Epithelial cell of proximal tubule (primary cell): ENCODE measurements around the gene SEMA5A. TPM values are rescaled to one million over a fixed set of nuclear protein-coding genes. Genes with fewer than 3 reads are reported as not detected.
A peak's percentile ranks its signal among the peaks of the same experiment; 100 is the strongest.

Experiments
- DNase-seq: peaks from one replicate; pipeline ENCODE4 v3.0.0-alpha.2; 2011; ENCODE audit warnings: low read depth
- H3K4me3 ChIP-seq: 2 replicates; pipeline ENCODE4 v1.5.1; 2011; ENCODE audit warnings: low read depth, mild to moderate bottlenecking, low read length
- total RNA-seq: library from RNA; depleted of rRNA; stranded (reverse); fragments of >200 nt; gene quantifications from 2 replicates; pipeline ENCODE4 v1.2.3, GENCODE V29; 2015
- TF ChIP-seq, protein P1 (sequence below): conservative IDR thresholded peaks from 2 replicates; pipeline ENCODE4 v1.5.1; 2012; ENCODE audit warnings: low read depth, mild to moderate bottlenecking, low read length

The SEMA5A gene
- total RNA-seq, 1 donor from 2014 or later: 4.0 TPM

- DNase-seq: no peak
- TF ChIP-seq, protein P1, sequence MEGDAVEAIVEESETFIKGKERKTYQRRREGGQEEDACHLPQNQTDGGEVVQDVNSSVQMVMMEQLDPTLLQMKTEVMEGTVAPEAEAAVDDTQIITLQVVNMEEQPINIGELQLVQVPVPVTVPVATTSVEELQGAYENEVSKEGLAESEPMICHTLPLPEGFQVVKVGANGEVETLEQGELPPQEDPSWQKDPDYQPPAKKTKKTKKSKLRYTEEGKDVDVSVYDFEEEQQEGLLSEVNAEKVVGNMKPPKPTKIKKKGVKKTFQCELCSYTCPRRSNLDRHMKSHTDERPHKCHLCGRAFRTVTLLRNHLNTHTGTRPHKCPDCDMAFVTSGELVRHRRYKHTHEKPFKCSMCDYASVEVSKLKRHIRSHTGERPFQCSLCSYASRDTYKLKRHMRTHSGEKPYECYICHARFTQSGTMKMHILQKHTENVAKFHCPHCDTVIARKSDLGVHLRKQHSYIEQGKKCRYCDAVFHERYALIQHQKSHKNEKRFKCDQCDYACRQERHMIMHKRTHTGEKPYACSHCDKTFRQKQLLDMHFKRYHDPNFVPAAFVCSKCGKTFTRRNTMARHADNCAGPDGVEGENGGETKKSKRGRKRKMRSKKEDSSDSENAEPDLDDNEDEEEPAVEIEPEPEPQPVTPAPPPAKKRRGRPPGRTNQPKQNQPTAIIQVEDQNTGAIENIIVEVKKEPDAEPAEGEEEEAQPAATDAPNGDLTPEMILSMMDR: no peak
- no peak overlapping the region for H3K4me3 ChIP-seq
These were observed 491.6 kb downstream of the SEMA5A start for GRCh38 chr5:9054322-9054721.

DNA sequence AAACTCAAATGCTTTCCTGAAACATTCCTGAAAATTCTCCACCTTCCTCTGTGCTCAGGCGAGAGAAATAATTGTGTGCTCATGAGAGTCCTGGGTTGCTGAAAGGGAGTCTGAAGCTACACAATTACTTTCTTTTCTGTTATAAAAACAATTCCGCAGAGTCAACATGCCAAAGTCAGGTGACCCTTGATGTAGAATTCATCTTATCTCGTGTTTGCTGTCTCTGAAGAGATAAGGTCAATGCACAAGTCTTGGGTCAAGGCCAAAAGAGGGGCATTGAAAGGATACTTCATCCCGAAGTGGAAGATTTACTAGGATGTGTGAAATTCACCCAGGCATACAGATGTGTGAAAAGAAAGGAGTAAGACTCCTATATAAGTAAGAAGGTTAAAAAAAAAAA, 493.5 kb downstream of the SEMA5A start:
- no peak for DNase-seq
- no peak overlapping the region for H3K4me3 ChIP-seq
- TF ChIP-seq, protein P1: no peak

DNA sequence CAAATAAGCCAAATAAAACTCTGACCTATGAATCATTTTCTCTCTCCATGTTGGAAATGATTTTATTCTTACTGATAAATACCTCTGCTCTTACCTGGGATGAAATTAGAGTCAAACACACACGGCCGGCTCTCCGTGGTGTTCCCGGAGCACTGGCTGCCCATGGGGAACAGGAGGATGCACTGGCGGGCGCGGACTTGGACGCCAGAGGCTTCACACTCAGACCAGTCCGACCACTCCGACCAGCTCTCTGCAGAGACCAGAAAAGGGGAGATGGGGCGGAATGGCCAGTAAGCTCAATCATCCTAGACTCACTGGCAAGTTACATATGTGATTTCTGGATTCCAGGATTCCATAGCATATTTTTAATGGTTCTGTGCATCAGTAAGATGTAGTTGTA, 494.1 kb downstream of the SEMA5A start:
- no peak overlapping the region for H3K4me3 ChIP-seq
- no peak for DNase-seq
- TF ChIP-seq, protein P1: no peak

- H3K4me3 ChIP-seq: no peak overlapping the region
- TF ChIP-seq, protein P1: no peak
- DNase-seq: no peak
These were observed 497.9 kb downstream of the SEMA5A start for GRCh38 chr5:9047932-9048331.

DNA sequence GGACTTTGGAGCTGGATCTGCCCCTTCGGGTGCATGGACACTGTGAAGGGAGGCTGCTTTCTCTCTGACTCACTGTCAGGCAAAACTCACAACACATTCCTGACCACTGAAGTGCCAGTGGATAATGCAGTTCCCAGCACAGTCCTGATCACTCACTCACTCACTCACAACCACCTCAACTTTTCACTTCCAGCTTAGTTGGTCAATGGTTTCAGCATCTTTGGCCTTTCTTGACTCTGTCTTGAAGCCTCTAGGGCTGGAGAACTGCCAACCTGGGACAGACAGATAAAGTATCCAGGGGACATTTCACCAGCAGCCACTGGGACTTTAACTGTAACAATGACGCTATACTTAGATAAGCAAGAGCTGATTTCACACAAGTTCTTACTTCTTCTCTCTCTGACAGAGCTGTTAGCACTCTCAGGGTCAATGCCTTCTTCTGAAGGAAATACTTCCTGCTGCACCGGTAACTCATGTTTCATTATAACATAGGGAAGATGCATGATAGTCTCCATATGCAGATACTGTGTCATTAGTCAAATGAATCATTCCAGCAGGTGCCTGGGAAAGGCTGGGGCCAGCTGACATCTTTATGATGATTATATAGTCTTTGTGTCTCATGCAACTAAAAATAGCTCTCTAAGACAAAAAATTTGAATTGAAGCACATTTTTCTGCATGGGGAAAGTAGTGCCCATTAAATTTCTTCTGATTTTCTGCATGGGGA, 499.0 kb downstream of the SEMA5A start:
- DNase-seq: peak; percentile 89
- H3K4me3 ChIP-seq: no peak overlapping the region
- TF ChIP-seq, protein P1: no peak

- no peak overlapping the region for H3K4me3 ChIP-seq
- TF ChIP-seq, protein P1: no peak
- DNase-seq: no peak
These were observed 499.9 kb downstream of the SEMA5A start for GRCh38 chr5:9045946-9046345.

- no peak overlapping the region for H3K4me3 ChIP-seq
- no peak for DNase-seq
- TF ChIP-seq, protein P1: no peak
These were observed 503.6 kb downstream of the SEMA5A start for GRCh38 chr5:9042241-9042640.
